ENCODE results near the gene ARHGEF7. TPM values are rescaled to one million over a fixed set of nuclear protein-coding genes. Genes with fewer than 3 reads are reported as not detected.

Gene ARHGEF7
- polyA plus RNA-seq, 1 experiment = 40.3 TPM

GRCh38 chr13:111118898-111119607 is 3.9 kb downstream of the ARHGEF7 start:
- H3K27ac ChIP-seq (ENCODE audit: low read depth, low read length) = no peak overlapping the region
- ChIA-PET CTCF (no interaction called here), POLR2A (no interaction called here)
- DNase-seq (ENCODE audit: low read depth, low spot score) = no peak
- no peak for TF ChIP-seq CTCF (IDR thresholded peaks at IDR 0.05; ENCODE audit: low read depth, low read length)
- no peaks in the 10 kb centered on the region; the same call in 1 of the 2 replicates for H3K9me3 ChIP-seq (ENCODE audit: control insufficient read depth, insufficient read depth, low read length)
- H3K4me3 ChIP-seq (ENCODE audit: low read depth, low read length) = no peak overlapping the region
- peaks cover 40% of the 10 kb centered on the region for H3K27me3 ChIP-seq (ENCODE audit: control insufficient read depth, insufficient read depth, low read length)

- TF ChIP-seq CTCF (IDR thresholded peaks at IDR 0.05; ENCODE audit: low read depth, low read length) = no peak
- H3K27me3 ChIP-seq (ENCODE audit: control insufficient read depth, insufficient read depth, low read length) = peaks cover 33% of the 10 kb centered on the region
- H3K27ac ChIP-seq (ENCODE audit: low read depth, low read length) = no peak overlapping the region
- no peak for DNase-seq (ENCODE audit: low read depth, low spot score)
- H3K9me3 ChIP-seq (ENCODE audit: control insufficient read depth, insufficient read depth, low read length) = no peaks in the 10 kb centered on the region
- ChIA-PET POLR2A (no interaction called here), CTCF (no interaction called here)
- H3K4me3 ChIP-seq (ENCODE audit: low read depth, low read length) = no peak overlapping the region
Observed at GRCh38 chr13:111119966-111120365, 4.9 kb downstream of the ARHGEF7 start.

GRCh38 chr13:111120422-111120821 is 5.3 kb downstream of the ARHGEF7 start:
- Histone ChIP-seq H3K9me3 (ENCODE audit: control insufficient read depth, insufficient read depth, low read length) (no peaks in the 10 kb centered on the region), H3K27me3 (ENCODE audit: control insufficient read depth, insufficient read depth, low read length) (peaks cover 33% of the 10 kb centered on the region), H3K4me3 (ENCODE audit: low read depth, low read length) (no peak overlapping the region), H3K27ac (ENCODE audit: low read depth, low read length) (no peak overlapping the region)
- ChIA-PET POLR2A (no interaction called here), CTCF (no interaction called here)
- DNase-seq (ENCODE audit: low read depth, low spot score) = no peak
- no peak for TF ChIP-seq CTCF (IDR thresholded peaks at IDR 0.05; ENCODE audit: low read depth, low read length)

- no peak for DNase-seq (ENCODE audit: low read depth, low spot score)
- Histone ChIP-seq H3K4me3 (ENCODE audit: low read depth, low read length) (no peak overlapping the region), H3K27me3 (ENCODE audit: control insufficient read depth, insufficient read depth, low read length) (peaks cover 35% of the 10 kb centered on the region), H3K27ac (ENCODE audit: low read depth, low read length) (no peak overlapping the region), H3K9me3 (ENCODE audit: control insufficient read depth, insufficient read depth, low read length) (no peaks in the 10 kb centered on the region)
- no peak for TF ChIP-seq CTCF (IDR thresholded peaks at IDR 0.05; ENCODE audit: low read depth, low read length)
- ChIA-PET POLR2A (no interaction called here), CTCF (no interaction called here)
Observed at GRCh38 chr13:111120913-111121312, 5.8 kb downstream of the ARHGEF7 start.

GRCh38 chr13:111121506-111121905 is 6.4 kb downstream of the ARHGEF7 start:
- TF ChIP-seq CTCF (IDR thresholded peaks at IDR 0.05; ENCODE audit: low read depth, low read length) = no peak
- H3K27ac ChIP-seq (ENCODE audit: low read depth, low read length) = no peak overlapping the region
- no peaks in the 10 kb centered on the region for H3K9me3 ChIP-seq (ENCODE audit: control insufficient read depth, insufficient read depth, low read length)
- no peak for DNase-seq (ENCODE audit: low read depth, low spot score)
- no peak overlapping the region for H3K4me3 ChIP-seq (ENCODE audit: low read depth, low read length)
- ChIA-PET POLR2A (interaction anchor here (0.6 kb wide), 1 partner anchor 64 kb away, joined by 3 read pairs; no protein-coding TSS in a partner anchor), CTCF (no interaction called here)
- H3K27me3 ChIP-seq (ENCODE audit: control insufficient read depth, insufficient read depth, low read length) = peaks cover 33% of the 10 kb centered on the region

All from AG04450 (cell line).